ENCODE measurements around the gene DYRK3. TPM values are rescaled to one million over a fixed set of nuclear protein-coding genes. Genes with fewer than 3 reads are reported as not detected.

The DYRK3 gene
- total and polyA plus RNA-seq, 9 of the 15 experiments (the other 6 are each of a cell fraction or from before 2014, with no cell fraction given), result 4.5 to 33.7 (median 25.7) TPM

DNA sequence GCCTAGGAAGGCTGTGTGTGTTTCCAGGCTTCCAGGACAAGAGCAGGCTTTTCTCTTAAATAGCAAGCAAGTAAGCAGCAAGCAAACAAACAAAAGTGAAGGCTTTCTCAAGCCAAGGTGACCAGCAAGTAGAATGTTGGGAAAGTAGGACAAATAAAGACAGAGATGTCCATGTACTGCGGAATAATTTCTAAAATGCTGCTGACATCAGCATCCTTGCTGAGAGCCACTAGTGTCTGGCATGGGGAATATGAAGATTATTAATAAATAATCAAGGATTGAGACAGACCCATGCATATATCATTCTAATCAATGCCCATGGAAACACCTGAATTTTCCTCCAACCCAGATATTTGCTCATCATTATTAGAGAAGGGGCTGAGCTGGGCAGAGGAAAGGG lies 6.4 kb upstream of the DYRK3 start:
- ATAC-seq, result no peak
- FAIRE-seq, result no peak
- Histone ChIP-seq H3K27me3 (ENCODE audit: control insufficient read depth in 2 of 2, insufficient read depth in 2 of 2, low read length in 2 of 2) (0 out of 5 replicates have a peak, but pooled peaks cover 0 to 6% of the 10 kb centered on the region in 2 experiments), H3K9me3 (replicated peaks; ENCODE audit: control insufficient read depth, insufficient read depth, low read depth, low read length) (no peaks in the 10 kb centered on the region; the same call in 1 of the 2 replicates), H3K9me1 (ENCODE audit: control insufficient read depth, insufficient read depth, low read length) (no peaks in the 10 kb centered on the region), H4K20me1 (replicated peaks; ENCODE audit: control insufficient read depth, insufficient read depth, low read length) (no peaks in the 10 kb centered on the region), H3K36me3 (ENCODE audit: control insufficient read depth, insufficient read depth, low read length) (no peaks in the 10 kb centered on the region), H3K4me2 (ENCODE audit: insufficient read depth, low read length) (no peak overlapping the region), H3K4me3 (no peak overlapping the region), H3K79me2 (ENCODE audit: control insufficient read depth, insufficient read depth, low read length) (no peaks in the 10 kb centered on the region), H3K9ac (ENCODE audit: insufficient read depth in 1 of 2, low read depth in 2 of 2, low read length in 2 of 2) (no peak overlapping the region), H3K27ac (ENCODE audit: extremely low read depth, low read depth, low read length) (no peak overlapping the region), H2AFZ (ENCODE audit: low read depth, low read length) (no peak overlapping the region), H3K4me1 (replicated peaks in 1 of 2; ENCODE audit: control insufficient read depth in 2 of 2, insufficient read depth in 2 of 2, low read length in 2 of 2) (0 out of 5 replicates have a peak, but pooled peaks cover 0 to under 1% of the 10 kb centered on the region in 2 experiments)
- ChIA-PET POLR2A (interaction anchor here (0.5 to 0.9 kb wide), 3 partner anchors 9 to 202 kb away, joined by 3 read pairs; no protein-coding TSS in a partner anchor), CTCF (ENCODE audit: low intra/inter-chr PET ratio) (interaction anchor here (1.0 kb wide), 1 partner anchor 282 kb away, joined by 3 read pairs; no protein-coding TSS in a partner anchor)
- DNase-seq (ENCODE audit: extremely low read depth in 1 of 4, low spot score in 3 of 4), result no peak
- intact Hi-C loops (cut with micrococcal nuclease) (no loop called here), in situ Hi-C loops (cut with MboI) (no loop called here)
- 0% methylated on average over 1 of the region's 1 CpG for WGBS (ENCODE audit: insufficient coverage, low coverage, missing lambda C conversion rate)
- no TSS peak for BruUV-seq (replicated peaks)
- TF ChIP-seq C11orf30 (IDR thresholded peaks at IDR 0.05; ENCODE audit: low read depth), result peak; percentile 34; the same call in 1 of the 2 replicates
- TF ChIP-seq ZNF316 (IDR thresholded peaks at IDR 0.05), result peak; percentile 29; the same call in 1 of the 2 replicates
- no peak for TF ChIP-seq NRF1 (conservative IDR thresholded peaks at IDR 0.05 in 1 of 2, IDR thresholded peaks at IDR 0.05 in 1 of 2)
- TF ChIP-seq MAFK (IDR thresholded peaks at IDR 0.05; ENCODE audit: low read length), result peak; percentile 48; the same call in 1 of the 2 replicates
- TF ChIP-seq MAFF (IDR thresholded peaks at IDR 0.05; ENCODE audit: low read length), result 0 out of 2 replicates have a peak, but pooled peaks have one; percentile 35

DNA sequence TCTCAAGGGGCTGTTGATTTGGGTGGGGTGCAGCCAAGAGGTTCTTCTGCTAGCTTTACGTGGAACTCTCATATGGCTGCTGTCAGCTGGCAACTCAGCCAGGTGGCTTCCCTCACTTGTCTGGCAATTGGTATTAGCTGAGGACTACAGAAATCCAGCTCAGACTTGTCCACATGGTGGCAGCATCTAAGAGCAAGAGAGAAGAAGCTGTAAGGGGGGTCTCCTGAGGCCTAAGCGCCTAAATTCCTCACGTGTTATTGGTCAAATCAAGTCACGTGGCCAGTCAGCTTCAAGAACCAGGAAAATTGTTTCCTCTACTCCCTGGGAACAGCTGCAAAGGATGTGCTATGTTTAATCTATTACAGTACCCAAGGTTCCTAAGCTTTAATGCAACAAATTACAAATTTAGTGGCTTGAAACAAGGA lies 4.2 kb upstream of the DYRK3 start:
- CTCF ChIA-PET (ENCODE audit: low intra/inter-chr PET ratio), result interaction anchor here (0.6 to 2.1 kb wide), 3 partner anchors 15 to 177 kb away, joined by 3 to 14 read pairs (median 4); no protein-coding TSS in a partner anchor
- Histone ChIP-seq H3K27me3 (ENCODE audit: control insufficient read depth in 2 of 2, insufficient read depth in 2 of 2, low read length in 2 of 2) (0 out of 5 replicates have a peak, but pooled peaks cover 0 to 6% of the 10 kb centered on the region in 2 experiments), H3K4me3 (no peak overlapping the region), H3K36me3 (ENCODE audit: control insufficient read depth, insufficient read depth, low read length) (no peaks in the 10 kb centered on the region), H2AFZ (ENCODE audit: low read depth, low read length) (peak overlapping the region; percentile 78), H3K27ac (ENCODE audit: extremely low read depth, low read depth, low read length) (no peak overlapping the region), H4K20me1 (replicated peaks; ENCODE audit: control insufficient read depth, insufficient read depth, low read length) (no peaks in the 10 kb centered on the region), H3K79me2 (ENCODE audit: control insufficient read depth, insufficient read depth, low read length) (peaks cover 8% of the 10 kb centered on the region), H3K4me1 (replicated peaks in 1 of 2; ENCODE audit: control insufficient read depth in 2 of 2, insufficient read depth in 2 of 2, low read length in 2 of 2) (peaks cover 12 to 13% of the 10 kb centered on the region in 2 experiments), H3K9ac (ENCODE audit: insufficient read depth in 1 of 2, low read depth in 2 of 2, low read length in 2 of 2) (no peak overlapping the region), H3K9me1 (ENCODE audit: control insufficient read depth, insufficient read depth, low read length) (no peaks in the 10 kb centered on the region), H3K4me2 (ENCODE audit: insufficient read depth, low read length) (no peak overlapping the region), H3K9me3 (replicated peaks; ENCODE audit: control insufficient read depth, insufficient read depth, low read depth, low read length) (no peaks in the 10 kb centered on the region; the same call in 1 of the 2 replicates)
- BruUV-seq (replicated peaks), result no TSS peak
- POLR2A ChIA-PET, result interaction anchor here (0.6 to 1.5 kb wide), 4 partner anchors 10 to 198 kb away, joined by 3 to 8 read pairs (median 5); no protein-coding TSS in a partner anchor
- intact Hi-C loops (cut with micrococcal nuclease) (loop anchor here (1.0 to 5.0 kb wide), 2 partner anchors 281 to 351 kb away; no protein-coding TSS in a partner anchor), in situ Hi-C loops (cut with MboI) (no loop called here)
- DNase-seq (ENCODE audit: extremely low read depth in 1 of 4, low spot score in 3 of 4) (peak; percentile 86 to 95 (median 92)), FAIRE-seq (peak; percentile 91), ATAC-seq (peak; percentile 24)
- WGBS (ENCODE audit: insufficient coverage, low coverage, missing lambda C conversion rate), result 3% methylated on average over 4 of the region's 4 CpGs
- TF ChIP-seq, protein P1, sequence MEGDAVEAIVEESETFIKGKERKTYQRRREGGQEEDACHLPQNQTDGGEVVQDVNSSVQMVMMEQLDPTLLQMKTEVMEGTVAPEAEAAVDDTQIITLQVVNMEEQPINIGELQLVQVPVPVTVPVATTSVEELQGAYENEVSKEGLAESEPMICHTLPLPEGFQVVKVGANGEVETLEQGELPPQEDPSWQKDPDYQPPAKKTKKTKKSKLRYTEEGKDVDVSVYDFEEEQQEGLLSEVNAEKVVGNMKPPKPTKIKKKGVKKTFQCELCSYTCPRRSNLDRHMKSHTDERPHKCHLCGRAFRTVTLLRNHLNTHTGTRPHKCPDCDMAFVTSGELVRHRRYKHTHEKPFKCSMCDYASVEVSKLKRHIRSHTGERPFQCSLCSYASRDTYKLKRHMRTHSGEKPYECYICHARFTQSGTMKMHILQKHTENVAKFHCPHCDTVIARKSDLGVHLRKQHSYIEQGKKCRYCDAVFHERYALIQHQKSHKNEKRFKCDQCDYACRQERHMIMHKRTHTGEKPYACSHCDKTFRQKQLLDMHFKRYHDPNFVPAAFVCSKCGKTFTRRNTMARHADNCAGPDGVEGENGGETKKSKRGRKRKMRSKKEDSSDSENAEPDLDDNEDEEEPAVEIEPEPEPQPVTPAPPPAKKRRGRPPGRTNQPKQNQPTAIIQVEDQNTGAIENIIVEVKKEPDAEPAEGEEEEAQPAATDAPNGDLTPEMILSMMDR (IDR thresholded peaks at IDR 0.05 in 2 of 3, conservative IDR thresholded peaks at IDR 0.05 in 1 of 3; ENCODE audit: insufficient read depth in 2 of 3, low read depth in 1 of 3, low read length in 3 of 3), result peak; percentile 73 to 87 (median 78)
- TF ChIP-seq RAD51 (IDR thresholded peaks at IDR 0.05; ENCODE audit: borderline replicate concordance, low read depth) (peak; percentile 95), MTA3 (IDR thresholded peaks at IDR 0.05; ENCODE audit: borderline replicate concordance) (no peak), ZNF316 (IDR thresholded peaks at IDR 0.05) (peak; percentile 74), ELF2 (CRISPR knock-in tag; IDR thresholded peaks at IDR 0.05) (no peak), RAD21 (CRISPR knock-in tag; conservative IDR thresholded peaks at IDR 0.05 in 1 of 2, IDR thresholded peaks at IDR 0.05 in 1 of 2) (peak; percentile 53 to 86)
- TF ChIP-seq, protein P2, sequence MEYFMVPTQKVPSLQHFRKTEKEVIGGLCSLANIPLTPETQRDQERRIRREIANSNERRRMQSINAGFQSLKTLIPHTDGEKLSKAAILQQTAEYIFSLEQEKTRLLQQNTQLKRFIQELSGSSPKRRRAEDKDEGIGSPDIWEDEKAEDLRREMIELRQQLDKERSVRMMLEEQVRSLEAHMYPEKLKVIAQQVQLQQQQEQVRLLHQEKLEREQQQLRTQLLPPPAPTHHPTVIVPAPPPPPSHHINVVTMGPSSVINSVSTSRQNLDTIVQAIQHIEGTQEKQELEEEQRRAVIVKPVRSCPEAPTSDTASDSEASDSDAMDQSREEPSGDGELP (CRISPR knock-in tag; IDR thresholded peaks at IDR 0.05; ENCODE audit: borderline replicate concordance), result peak; percentile 60; the same call in 1 of the 2 replicates
